HG03460 (cell line): ENCODE results near the gene PEX12.
"Not testable (repeated sequence)": the region's sequence is repeated elsewhere in the genome, so short reads cannot be mapped to it uniquely, and the experiment has no call there.

ENCODE experiments used
- ATAC-seq: cut with Tn5 transposase; IDR thresholded peaks from one replicate; pipeline ENCODE4 v1.9.1; 2021; ENCODE audit not compliant: unreplicated experiment

PEX12 gene

DNA sequence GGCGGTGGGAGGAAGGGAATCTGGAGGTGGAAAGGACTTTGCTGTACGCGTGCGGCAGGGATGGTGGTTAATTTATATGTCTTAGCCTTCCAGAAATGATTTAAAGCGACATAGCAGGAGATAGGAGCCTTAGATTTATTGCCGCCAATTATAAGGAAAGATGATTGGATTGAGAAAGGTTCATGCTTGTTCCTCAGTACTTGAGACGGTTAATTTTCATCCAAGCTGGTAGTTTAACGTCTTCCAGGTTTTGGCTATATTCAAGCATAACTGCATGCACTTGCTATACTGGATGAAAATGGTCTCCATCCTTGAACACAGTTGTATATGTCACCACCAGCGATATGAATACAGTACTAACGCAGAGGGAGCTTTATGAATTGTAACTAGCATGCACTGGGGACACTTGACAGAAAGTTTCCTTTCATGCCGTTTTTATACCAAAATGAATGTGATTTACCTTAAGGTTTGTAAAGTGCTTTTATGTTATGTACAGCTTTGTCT lies 610 bp upstream of the PEX12 start:
- ATAC-seq = no peak

DNA sequence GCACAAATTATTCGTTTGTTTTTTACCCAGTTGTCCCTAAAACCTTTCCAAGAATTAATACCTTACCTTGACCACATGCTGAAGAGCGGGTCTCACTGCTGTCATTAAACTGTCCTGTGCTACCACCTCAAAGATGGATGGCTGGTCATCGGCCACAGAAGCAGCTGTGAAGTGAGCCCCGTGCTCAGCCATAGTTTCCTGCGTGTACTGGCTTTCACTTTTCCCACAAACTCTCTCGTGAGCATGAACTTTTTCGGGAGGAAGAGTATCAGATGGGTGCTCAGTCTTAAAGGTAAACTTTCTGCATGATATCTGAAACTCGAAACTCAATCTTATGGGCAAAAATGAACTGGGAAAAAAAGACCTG lies 558 bp downstream of the PEX12 start:
- no peak for ATAC-seq

DNA sequence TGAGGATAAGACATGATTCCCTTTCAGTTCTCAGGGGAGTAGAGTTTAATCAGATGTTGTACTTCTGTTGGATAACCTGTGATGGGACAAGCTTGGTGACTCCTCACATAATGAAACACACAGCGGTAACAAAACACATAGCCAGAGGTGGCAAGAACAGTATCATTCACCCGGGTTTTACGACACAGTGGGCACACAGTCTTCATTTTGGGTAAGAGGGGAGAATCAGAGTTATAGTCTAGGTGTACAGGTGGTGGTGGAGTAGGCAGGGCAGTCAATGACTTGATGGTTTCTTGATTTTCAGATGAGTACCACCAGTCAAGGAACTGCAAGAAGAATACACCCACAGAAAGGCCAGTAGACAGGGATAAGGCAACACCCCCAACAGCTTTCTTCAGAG lies 2.6 kb downstream of the PEX12 start:
- no peak for ATAC-seq

DNA sequence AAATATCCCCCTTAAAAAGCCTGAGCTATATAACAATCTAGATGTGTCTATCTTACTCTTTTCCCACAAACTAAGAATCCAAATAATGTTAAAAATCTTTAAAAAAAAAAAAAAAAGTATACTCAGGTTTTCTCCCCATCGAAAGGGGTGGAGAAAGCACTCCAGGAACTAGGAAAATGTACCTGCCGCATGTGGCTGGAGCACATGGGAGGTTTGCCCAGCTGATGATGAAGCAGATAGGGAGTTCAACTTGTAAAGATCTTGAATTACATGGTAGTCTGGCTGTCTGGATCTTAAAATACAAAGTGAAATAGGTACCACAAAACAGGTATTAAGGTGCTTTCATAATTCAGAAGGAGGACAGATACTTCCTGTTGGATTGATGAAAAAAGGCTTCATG lies 9.0 kb downstream of the PEX12 start:
- no peak for ATAC-seq

DNA sequence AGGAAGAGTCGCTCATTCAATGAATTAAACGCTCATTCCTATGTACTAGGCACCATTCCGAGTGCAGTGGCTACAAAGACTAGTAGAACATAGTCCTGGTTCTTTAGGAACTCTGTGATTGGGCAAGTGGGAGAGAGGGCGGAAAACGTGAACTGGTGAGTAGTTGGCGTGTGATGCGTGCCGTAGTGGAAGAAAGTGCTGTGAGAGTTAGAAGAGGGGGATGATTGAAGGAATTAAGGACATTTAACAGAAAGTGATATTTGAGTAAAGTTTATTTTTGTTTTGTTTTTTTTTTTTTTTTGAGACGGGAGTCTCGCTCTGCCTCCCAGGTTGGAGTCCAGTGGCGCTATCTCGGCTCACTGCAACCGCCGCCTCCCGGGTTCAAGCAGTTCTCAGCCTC lies 9.8 kb downstream of the PEX12 start:
- ATAC-seq = no peak

DNA sequence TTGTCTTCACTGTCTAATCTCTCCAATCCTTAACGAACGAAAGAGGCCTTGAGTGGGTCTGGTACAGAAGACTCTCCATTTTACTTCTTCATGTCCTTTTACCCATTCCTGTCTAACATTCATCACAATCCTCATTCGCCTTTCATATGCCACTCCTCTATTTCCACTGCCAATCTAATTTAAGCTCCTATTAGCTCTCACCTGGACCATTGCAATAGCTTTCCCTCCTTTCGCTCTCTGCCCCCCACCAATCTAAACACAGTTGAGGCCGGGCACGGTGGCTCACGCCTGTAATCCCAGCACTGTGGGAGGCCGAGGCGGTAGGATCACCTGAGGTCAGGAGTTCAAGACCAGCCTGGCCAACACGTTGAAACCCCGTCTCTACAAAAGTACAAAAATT lies 11.4 kb downstream of the PEX12 start:
- no peak for ATAC-seq

DNA sequence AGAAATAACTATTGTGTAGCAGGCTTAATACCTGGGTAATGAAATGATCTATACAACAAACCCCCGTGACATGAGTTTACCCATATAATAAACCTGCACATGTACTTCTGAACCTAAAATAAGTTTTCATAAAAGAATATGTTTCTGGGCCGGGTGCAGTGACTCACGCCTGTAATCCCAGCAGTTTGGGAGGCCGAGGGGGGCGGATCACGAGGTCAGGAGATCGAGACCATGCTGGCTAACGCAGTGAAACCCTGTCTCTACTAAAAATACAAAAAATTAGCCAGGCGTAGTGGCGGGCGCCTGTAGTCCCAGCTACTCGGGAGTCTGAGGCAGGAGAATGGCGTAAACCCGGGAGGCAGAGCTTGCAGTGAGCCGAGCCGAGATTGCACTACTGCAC lies 15.2 kb downstream of the PEX12 start:
- ATAC-seq = not testable (repeated sequence)

DNA sequence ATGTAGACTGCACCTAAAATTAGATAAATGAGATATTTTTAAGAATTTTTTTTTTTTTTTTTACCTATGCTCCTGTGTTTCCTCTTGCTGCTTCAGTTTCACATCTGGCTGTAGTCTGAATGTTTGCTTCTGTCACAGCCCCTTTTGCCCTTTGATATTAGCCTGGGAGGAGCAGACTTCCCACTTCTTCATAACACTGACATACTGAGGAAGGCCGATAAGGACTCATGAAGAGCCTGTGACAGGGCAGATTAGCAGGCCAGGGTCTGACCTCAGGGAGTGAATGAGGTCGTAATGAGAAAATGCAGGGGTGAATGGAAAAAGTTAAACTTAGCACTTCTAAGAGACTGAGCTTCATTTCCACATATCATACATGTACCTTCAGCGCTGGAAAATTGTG lies 17.7 kb downstream of the PEX12 start, which contains the start of gene SLFN14:
SLFN14 (minus strand) TSS at position 117 of the 400 bp plus-strand sequence. CDS start 2,757 bp downstream, outside the sequence.
- no peak for ATAC-seq

DNA sequence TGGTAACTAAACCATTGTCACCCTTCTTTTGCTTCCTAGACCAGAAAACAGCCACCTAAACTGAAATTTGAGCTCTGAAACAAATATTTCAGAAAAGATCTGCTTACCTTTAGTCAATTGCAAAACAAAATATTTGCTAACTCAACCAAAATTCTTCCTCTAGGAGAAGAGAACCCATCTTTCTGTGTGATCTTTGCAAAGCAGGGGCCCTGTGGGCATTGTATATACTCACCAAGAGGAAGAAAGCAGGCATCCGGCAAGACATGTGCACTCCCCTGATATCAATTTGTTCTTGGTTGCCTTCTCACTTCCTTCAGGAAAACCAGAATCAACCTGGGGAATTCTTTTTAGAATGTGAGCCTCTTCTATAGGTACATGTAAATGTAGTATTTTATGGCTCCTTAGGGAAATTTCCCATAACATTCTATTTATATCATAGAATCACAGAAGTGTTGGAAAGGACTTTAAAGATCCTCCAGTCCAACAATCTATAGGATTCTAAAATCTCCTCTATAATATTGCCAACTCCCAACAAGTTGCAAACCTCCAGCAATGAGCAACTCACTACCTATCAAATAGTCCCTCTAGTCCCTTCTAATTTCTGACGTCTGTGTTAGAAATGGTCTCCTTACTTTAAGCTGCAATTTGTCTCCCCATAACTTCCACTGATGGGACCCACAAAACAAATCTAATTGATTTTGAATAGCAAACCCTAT lies 18.7 kb downstream of the PEX12 start:
- no peak for ATAC-seq

DNA sequence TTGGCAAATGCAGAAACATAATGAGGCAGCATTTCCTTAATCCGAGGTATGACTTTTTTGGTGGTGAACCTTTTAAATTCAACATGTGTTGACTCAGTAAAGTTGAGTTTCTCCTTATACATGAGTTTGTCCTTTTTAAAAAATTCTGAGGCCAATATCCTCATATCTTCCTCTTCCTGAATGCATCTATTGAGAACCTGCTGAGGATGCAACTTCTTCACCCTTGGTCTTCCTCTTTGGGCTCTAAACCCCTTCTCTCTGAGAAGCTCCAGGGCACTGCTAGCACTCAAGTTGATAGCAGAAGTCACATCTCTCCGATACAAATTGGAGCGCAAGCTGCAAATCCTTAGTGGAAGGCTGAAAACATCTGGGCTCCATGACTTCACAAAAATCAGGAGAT lies 21.0 kb downstream of the PEX12 start:
- no peak for ATAC-seq

DNA sequence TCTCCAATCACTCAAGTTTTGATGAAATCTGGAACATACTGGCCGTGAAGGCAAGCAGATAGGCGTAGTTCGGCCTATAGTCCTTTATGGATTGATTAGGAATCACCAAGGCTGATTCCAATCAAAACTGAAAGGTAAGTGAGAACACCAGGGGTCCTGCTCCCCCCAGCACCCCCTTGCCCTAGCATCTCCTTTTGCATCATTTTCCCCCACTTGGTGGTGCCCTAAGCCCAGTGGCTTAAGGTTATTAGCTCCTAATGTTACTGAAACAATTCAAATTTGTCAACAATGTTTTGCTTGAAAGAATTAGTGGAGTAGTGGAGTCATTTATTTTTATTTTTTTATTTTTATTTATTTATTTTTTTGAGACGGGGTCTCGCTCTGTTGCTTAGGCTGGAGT lies 22.7 kb downstream of the PEX12 start:
- no peak for ATAC-seq

DNA sequence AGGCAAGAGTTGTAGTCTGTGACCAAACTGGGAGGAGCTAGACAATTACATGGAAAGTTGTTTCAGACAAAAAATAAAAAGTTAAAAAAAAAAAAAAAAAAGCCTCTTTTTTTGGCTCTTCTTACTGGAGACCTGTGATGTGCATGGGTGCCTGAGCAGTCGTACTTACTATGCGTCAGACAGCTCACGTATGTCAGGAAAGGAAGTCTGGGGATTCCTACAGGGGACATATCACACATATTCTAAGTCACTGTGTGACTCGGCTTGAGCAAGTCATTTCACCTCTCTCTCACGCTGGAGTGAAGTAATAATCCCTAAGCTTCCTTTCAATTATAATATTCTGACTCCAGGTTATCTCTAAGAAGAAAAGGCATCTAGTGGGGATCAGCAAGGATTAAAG lies 23.7 kb downstream of the PEX12 start:
- no peak for ATAC-seq

DNA sequence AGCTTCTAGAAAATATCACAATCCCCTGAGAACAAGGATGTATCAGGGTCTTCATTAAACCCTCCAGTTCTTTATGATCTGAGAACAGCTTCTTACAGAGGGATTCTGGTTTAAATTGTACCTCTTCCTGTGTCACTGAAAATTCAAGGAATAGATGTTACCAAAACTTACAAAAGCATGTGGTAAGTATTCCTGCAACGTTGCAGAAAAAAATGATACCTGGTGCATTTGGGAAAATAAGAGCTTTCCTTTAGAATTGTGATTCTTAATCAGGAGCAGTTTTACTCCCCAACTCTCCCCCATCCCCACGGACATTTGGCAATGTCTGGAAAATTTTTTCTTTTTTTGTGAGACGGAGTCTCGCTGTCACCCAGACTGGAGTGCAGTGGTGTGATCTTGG lies 25.1 kb downstream of the PEX12 start:
- no peak for ATAC-seq

DNA sequence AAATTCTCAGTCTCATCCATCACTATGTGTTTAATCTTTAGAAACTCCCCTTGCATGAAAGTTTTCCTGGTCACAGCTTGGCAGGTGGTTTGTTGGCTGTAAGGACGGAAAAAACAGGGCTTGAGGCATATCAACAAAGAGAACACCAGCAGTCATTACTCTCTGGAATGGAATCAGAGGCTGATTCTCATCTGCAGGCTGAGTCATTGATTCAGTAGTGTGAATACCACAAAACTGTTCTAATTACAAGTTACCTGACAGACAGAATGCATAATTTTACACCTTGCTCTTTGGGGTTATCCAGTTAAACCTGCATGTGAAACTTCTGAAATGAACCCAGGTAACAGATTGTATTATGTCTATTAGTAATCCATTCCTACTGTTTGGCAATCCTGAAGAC lies 29.4 kb downstream of the PEX12 start:
- ATAC-seq = no peak

DNA sequence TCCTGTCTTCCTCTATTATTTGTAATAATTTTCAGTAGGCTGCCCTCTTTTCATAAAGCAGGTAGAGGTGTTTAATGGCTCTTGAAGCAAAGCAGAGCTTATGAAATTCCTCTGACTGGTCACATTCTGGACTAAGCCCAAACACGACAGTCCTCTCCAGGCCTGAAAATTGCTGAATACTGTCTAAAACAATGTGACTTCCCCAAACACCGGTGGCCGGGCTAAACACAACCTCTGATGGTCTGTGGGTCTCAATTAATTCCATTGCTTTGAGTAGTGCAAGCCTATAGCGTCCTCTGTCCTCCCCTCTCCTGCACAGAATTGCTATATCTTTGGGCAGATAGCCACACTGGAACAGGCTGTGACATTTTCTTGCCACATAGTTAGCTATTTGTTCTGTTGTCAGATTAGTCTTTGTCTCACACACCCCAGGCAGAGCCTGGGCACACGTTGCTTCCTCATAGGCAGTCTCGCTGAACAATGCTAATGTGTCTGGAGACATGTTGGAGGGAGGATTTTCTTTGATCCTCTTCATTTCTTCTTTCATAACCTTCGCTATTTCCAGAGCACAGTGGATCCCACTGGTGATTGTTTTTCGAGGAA lies 30.1 kb downstream of the PEX12 start:
- ATAC-seq = no peak

DNA sequence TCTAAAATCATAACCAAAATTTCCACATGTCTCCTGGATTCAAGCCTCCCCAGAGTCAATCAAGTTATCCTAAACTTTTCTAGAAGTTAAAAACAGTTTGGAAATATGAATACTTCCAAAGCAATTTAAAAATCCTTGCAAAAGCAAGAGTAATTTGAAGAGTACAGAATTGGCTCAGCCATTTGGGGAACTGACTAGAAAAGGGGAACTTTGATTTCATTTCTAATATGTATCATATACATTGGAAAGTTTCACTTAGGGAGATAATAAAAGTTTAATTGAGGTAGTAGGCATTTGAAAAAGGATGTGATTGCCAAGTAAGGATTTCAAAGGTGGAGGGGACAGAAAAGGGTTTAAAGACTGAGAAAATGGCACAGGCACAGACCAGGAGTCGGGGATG lies 31.9 kb downstream of the PEX12 start:
- ATAC-seq = no peak

DNA sequence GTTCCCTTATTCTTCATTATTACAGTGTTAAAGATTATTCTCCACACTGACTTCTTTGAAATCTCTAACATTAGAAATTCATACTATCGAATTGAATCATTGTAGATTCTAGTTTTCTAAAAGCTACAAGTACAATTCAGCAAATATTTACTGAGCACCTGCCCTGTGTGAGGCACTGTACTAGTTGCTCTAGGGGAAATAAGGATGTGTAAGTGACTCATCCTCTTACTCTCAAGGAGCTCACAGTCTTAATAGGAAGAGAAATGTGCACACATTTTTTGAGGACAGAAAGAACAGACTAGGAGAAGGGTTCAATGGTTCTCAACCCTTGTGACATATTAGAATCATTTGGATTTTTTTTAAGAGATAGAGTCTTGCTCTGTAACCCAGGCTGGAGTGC lies 33.2 kb downstream of the PEX12 start:
- ATAC-seq = no peak

DNA sequence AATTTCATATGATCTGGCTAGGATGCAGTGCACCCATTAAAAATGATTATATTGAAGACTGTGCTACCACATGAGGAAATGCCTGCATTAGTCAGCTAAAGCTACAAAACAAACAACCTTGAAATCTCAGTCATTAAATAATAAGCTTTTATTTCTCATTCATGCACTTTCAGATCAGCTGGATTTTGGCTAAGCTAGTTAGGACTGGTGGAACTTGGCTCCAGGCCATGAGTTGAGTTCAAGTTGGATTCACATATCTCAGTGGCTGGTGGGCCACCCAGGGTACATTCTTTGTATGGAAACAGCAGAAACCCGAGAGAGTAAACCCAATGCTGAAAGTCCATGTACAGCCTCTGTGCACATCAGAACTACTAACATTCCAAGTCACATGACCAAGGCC lies 34.5 kb downstream of the PEX12 start:
- ATAC-seq = no peak

DNA sequence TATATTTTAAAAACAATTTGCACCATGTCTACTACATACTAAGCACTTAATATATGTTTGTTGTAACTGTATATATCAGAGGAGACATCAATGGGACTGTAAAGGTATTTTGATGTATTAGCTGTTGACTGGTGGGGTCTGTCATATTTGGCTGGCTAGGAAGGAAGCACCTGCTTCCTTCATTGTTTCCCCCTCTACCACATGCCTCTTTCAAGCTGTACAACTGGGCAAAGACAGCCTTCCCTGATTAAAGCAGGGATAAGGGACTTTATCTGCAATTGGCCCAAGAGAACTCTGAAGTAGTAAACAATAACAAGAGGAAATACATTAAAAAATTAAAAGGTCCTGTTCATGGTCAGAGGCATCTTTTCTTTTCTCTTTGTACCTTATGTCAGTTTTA lies 35.4 kb downstream of the PEX12 start:
- no peak for ATAC-seq

DNA sequence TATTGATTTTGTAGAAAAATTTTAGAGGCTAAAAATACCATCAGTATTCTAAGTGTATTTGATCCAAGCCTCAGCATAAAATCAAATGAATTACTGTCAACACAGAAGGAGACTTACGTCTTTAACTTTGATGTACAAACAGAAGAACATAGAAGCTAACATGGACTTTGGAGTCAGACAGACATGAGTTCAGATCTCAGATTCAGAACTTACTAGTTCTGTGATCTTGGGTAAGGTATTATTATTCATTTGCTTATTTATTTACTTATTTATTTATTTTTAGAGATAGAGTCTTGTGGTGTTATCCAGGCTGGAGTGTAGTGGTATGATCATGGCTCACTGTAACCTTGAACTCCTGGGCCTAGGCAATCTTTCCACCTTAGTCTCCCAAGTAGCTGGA lies 36.9 kb downstream of the PEX12 start:
- no peak for ATAC-seq

DNA sequence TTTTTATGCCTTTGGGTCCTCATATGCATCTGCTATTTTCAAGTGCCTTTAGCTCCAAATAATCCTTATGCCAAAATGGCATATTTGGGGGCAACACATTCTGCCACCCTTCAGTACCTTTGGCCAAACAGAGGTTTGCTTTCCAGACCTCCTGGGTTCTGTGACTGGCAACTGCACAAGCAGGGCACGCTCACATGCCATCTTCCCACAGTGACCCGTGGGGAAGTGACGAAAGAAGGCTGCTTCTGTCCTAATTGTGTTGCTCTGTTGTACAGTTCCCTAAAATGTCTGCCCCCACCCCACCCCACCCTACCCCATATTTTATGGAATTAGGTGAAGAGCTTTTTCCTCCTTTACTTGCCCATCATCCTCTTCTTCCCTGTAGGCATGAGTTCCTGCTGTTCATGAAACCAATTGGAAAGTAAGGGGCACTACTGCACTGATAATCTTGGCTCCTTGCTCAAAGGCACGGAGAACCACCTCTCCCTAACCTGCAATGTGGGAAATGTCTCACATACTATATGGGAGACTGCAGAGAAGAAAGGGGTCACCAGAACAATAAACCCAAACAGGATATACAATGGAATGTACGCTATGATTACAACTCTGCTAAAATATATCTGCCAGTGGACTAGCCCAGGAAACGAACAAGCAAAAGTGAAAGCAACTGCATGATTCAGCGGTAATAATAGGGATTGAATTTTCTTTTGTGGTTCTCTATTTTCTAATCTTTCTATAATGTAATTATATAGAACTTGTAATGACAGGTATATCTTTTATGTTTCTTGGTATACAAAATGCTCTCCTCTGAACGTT lies 37.6 kb downstream of the PEX12 start:
- no peak for ATAC-seq

DNA sequence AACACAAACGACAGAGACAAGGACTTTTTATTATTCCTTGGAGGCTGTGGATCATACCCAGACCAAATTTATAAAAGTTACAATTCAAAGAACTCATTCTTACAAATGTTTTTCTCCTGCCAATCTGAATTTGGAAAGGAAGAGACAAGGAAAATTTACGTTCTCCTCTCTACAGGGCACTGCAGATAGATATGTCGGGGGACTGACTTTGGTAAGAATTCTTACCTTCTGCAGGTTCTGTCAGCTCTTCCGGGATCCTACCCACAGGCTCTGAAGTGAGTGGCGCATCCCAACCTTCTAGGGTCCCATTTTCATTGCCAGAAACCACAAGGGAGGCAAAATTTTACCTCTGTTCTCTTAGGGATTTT lies 38.7 kb downstream of the PEX12 start:
- no peak for ATAC-seq
